DLD1 (cell line): Measurements from ENCODE around the gene ZNF143.

ENCODE experiments used
- in situ Hi-C: cut with HindIII; loops from 2 replicates; pipeline ENCODE4 v1.10.0; 2017; ENCODE audit warnings: low sequenced_read_pairs

The ZNF143 gene

GRCh38 chr11:9573775-9574621 lies 113.2 kb downstream of the ZNF143 start:
- in situ Hi-C loops = no loop called here

GRCh38 chr11:9574622-9575259 lies 113.9 kb downstream of the ZNF143 start:
- in situ Hi-C loops = no loop called here

- in situ Hi-C loops = no loop called here
Measured at GRCh38 chr11:9575260-9576240, 114.7 kb downstream of the ZNF143 start.

- in situ Hi-C loops = no loop called here
Measured at GRCh38 chr11:9576701-9577381, 116.0 kb downstream of the ZNF143 start.

GRCh38 chr11:9577556-9577955 lies 116.7 kb downstream of the ZNF143 start:
- in situ Hi-C loops = no loop called here
